ENCODE results near the gene NUP85. TPM values are rescaled to one million over a fixed set of nuclear protein-coding genes. Genes with fewer than 3 reads are reported as not detected.
"Not testable (repeated sequence)": the region's sequence is repeated elsewhere in the genome, so short reads cannot be mapped to it uniquely, and the experiment has no call there.

Gene NUP85
- polyA plus RNA-seq, 1 donor = 34.4 TPM

- no peak for DNase-seq (ENCODE audit: low read depth)
These were observed 5.4 kb upstream of the NUP85 start for GRCh38 chr17:75199886-75200618.

GRCh38 chr17:75205793-75206163, 299 bp downstream of the NUP85 start:
- no peak for DNase-seq (ENCODE audit: low read depth)

GRCh38 chr17:75207050-75207407, 1.6 kb downstream of the NUP85 start:
- not testable (repeated sequence) for DNase-seq (ENCODE audit: low read depth)

- no peak for DNase-seq (ENCODE audit: low read depth)
These were observed 2.3 kb downstream of the NUP85 start for GRCh38 chr17:75207760-75208159.

- DNase-seq (ENCODE audit: low read depth) = no peak
These were observed 2.7 kb downstream of the NUP85 start for GRCh38 chr17:75208161-75208560.

- DNase-seq (ENCODE audit: low read depth) = no peak
These were observed 3.6 kb downstream of the NUP85 start for GRCh38 chr17:75209061-75209460.

- DNase-seq (ENCODE audit: low read depth) = no peak
These were observed 12.7 kb downstream of the NUP85 start for GRCh38 chr17:75218131-75218530.

- DNase-seq (ENCODE audit: low read depth) = no peak
These were observed 14.3 kb downstream of the NUP85 start for GRCh38 chr17:75219815-75220214.

- DNase-seq (ENCODE audit: low read depth) = no peak
These were observed 19.5 kb downstream of the NUP85 start for GRCh38 chr17:75225016-75225415.

GRCh38 chr17:75227729-75228128, 22.2 kb downstream of the NUP85 start:
- no peak for DNase-seq (ENCODE audit: low read depth)

- no peak for DNase-seq (ENCODE audit: low read depth)
These were observed 22.8 kb downstream of the NUP85 start for GRCh38 chr17:75228305-75228704.

GRCh38 chr17:75228847-75229246, 23.4 kb downstream of the NUP85 start:
- no peak for DNase-seq (ENCODE audit: low read depth)

- DNase-seq (ENCODE audit: low read depth) = no peak
These were observed 25.6 kb downstream of the NUP85 start for GRCh38 chr17:75231071-75231470.

- DNase-seq (ENCODE audit: low read depth) = no peak
These were observed 26.4 kb downstream of the NUP85 start for GRCh38 chr17:75231741-75232464.

- no peak for DNase-seq (ENCODE audit: low read depth)
These were observed 27.3 kb downstream of the NUP85 start for GRCh38 chr17:75232786-75233185.

- DNase-seq (ENCODE audit: low read depth) = no peak
These were observed 31.9 kb downstream of the NUP85 start for GRCh38 chr17:75237100-75238014.

- no peak for DNase-seq (ENCODE audit: low read depth)
These were observed 32.6 kb downstream of the NUP85 start for GRCh38 chr17:75238020-75238580.

- no peak for DNase-seq (ENCODE audit: low read depth)
These were observed 33.3 kb downstream of the NUP85 start for GRCh38 chr17:75238684-75239191.

- no peak for DNase-seq (ENCODE audit: low read depth)
These were observed 33.7 kb downstream of the NUP85 start for GRCh38 chr17:75239214-75239613.

- DNase-seq (ENCODE audit: low read depth) = no peak
These were observed 34.4 kb downstream of the NUP85 start for GRCh38 chr17:75239778-75240393.

- no peak for DNase-seq (ENCODE audit: low read depth)
These were observed 35.1 kb downstream of the NUP85 start for GRCh38 chr17:75240394-75241142.

Data from forelimb muscle (tissue), 1 donor.